Measurements from ENCODE around the gene FNDC1. TPM values are rescaled to one million over a fixed set of nuclear protein-coding genes. Genes with fewer than 3 reads are reported as not detected.

The FNDC1 gene
- total RNA-seq, 1 donor from 2014 or later = 0.09 TPM

- Mint-ChIP-seq H3K4me1 (peaks cover 5% of the 10 kb centered on the region), H3K4me3 (no peak overlapping the region), H3K27me3 (ENCODE audit: low read depth) (no peaks in the 10 kb centered on the region), H3K9me3 (no peaks in the 10 kb centered on the region), H3K36me3 (ENCODE audit: low read depth) (no peaks in the 10 kb centered on the region), H3K27ac (ENCODE audit: unreplicated experiment) (no peak overlapping the region)
- no peak for DNase-seq (ENCODE audit: low read depth, low spot score)
- TF ChIP-seq, protein P1, sequence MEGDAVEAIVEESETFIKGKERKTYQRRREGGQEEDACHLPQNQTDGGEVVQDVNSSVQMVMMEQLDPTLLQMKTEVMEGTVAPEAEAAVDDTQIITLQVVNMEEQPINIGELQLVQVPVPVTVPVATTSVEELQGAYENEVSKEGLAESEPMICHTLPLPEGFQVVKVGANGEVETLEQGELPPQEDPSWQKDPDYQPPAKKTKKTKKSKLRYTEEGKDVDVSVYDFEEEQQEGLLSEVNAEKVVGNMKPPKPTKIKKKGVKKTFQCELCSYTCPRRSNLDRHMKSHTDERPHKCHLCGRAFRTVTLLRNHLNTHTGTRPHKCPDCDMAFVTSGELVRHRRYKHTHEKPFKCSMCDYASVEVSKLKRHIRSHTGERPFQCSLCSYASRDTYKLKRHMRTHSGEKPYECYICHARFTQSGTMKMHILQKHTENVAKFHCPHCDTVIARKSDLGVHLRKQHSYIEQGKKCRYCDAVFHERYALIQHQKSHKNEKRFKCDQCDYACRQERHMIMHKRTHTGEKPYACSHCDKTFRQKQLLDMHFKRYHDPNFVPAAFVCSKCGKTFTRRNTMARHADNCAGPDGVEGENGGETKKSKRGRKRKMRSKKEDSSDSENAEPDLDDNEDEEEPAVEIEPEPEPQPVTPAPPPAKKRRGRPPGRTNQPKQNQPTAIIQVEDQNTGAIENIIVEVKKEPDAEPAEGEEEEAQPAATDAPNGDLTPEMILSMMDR (conservative IDR thresholded peaks at IDR 0.05) = no peak
Observed at GRCh38 chr6:159309723-159310122, 140.5 kb downstream of the FNDC1 start.

- no peaks in the 10 kb centered on the region for H3K4me1 Mint-ChIP-seq
- no peak for DNase-seq (ENCODE audit: low read depth, low spot score)
- H3K27me3 Mint-ChIP-seq (ENCODE audit: low read depth) = no peaks in the 10 kb centered on the region
- no peak overlapping the region for H3K4me3 Mint-ChIP-seq
- no peaks in the 10 kb centered on the region for H3K36me3 Mint-ChIP-seq (ENCODE audit: low read depth)
- H3K9me3 Mint-ChIP-seq = no peaks in the 10 kb centered on the region
- H3K27ac Mint-ChIP-seq (ENCODE audit: unreplicated experiment) = no peak overlapping the region
- TF ChIP-seq, protein P1 (conservative IDR thresholded peaks at IDR 0.05) = no peak
Observed at GRCh38 chr6:159311618-159312017, 142.4 kb downstream of the FNDC1 start.

DNA sequence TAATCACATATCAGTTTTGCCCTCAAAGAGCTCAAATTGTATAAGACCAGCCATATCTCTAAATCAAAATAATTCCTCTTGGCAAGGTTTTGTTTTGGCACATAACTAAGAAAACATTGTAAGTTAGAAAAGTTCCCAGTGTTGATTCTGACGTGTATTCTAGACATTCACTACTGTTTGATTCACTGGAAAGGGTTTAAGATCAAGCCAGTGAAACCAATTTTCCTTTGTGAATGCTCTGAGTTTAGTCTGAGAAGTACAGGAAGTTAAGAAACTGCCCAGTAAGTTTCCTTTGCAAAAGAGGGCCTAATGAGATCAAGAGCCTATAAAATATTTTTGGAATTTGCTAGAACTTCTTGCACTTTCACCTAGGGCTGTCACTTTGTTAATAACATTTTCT is 143.0 kb downstream of the FNDC1 start:
- DNase-seq (ENCODE audit: low read depth, low spot score) = no peak
- Mint-ChIP-seq H3K4me1 (peaks cover 3% of the 10 kb centered on the region), H3K27ac (ENCODE audit: unreplicated experiment) (no peak overlapping the region), H3K9me3 (no peaks in the 10 kb centered on the region), H3K4me3 (no peak overlapping the region), H3K27me3 (ENCODE audit: low read depth) (no peaks in the 10 kb centered on the region), H3K36me3 (ENCODE audit: low read depth) (no peaks in the 10 kb centered on the region)
- TF ChIP-seq, protein P1 (conservative IDR thresholded peaks at IDR 0.05) = no peak

GRCh38 chr6:159313018-159313417 is 143.8 kb downstream of the FNDC1 start:
- no peak overlapping the region for H3K27ac Mint-ChIP-seq (ENCODE audit: unreplicated experiment)

DNA sequence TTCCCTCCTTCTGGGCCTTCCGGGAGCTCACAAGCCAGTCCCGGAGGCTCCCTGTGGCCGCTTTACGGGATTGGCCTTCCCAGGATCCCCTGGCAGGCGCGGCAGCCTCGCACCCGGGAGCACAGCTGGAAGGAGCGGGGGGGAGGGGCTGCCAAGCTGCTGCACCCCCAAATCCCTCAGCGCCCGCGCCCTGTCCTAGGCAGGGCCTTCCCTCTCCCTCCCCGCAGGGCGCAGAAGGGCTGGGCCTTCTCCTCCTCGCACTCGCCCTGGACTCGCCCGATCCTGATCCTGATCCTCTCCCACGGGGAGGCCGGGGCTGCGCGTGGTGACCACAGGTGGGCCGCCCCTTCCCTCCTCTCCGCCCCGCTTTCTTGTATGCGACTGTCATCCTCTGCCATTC is 146.4 kb downstream of the FNDC1 start:
- TF ChIP-seq, protein P1 (conservative IDR thresholded peaks at IDR 0.05) = no peak
- peaks cover 3% of the 10 kb centered on the region for H3K4me1 Mint-ChIP-seq
- H3K4me3 Mint-ChIP-seq = no peak overlapping the region
- H3K27ac Mint-ChIP-seq (ENCODE audit: unreplicated experiment) = no peak overlapping the region
- H3K9me3 Mint-ChIP-seq = no peaks in the 10 kb centered on the region
- no peaks in the 10 kb centered on the region for H3K36me3 Mint-ChIP-seq (ENCODE audit: low read depth)
- H3K27me3 Mint-ChIP-seq (ENCODE audit: low read depth) = peaks cover 18% of the 10 kb centered on the region
- no peak for DNase-seq (ENCODE audit: low read depth, low spot score)

More at GRCh38 chr6:159313018-159313417, 143.8 kb downstream of the FNDC1 start:
- H3K36me3 Mint-ChIP-seq (ENCODE audit: low read depth) = no peaks in the 10 kb centered on the region
- no peaks in the 10 kb centered on the region for H3K9me3 Mint-ChIP-seq
- H3K4me1 Mint-ChIP-seq = peaks cover 3% of the 10 kb centered on the region
- TF ChIP-seq, protein P1 (conservative IDR thresholded peaks at IDR 0.05) = no peak
- peaks cover 1% of the 10 kb centered on the region for H3K27me3 Mint-ChIP-seq (ENCODE audit: low read depth)
- no peak overlapping the region for H3K4me3 Mint-ChIP-seq
- DNase-seq (ENCODE audit: low read depth, low spot score) = no peak

DNA sequence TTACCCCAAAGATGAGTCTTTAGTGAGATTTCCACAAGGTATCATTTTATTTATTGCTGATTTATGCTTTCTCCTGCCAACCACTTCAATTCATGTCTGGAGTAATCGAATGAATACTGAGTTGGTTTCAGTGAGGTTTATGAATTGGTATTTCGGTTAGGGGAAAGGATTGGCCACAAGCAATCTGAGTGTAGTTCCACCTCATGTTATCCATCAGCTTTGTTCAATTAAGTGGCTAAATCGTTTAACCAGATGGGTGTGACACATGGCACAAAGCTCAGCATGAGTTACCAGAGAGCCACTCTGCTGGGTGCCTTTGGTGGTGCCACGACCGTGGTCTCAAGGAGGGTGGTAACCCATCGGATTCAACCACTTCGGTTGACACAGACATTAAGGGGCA is 148.2 kb downstream of the FNDC1 start:
- no peak overlapping the region for H3K4me3 Mint-ChIP-seq
- H3K27ac Mint-ChIP-seq (ENCODE audit: unreplicated experiment) = no peak overlapping the region
- no peak for DNase-seq (ENCODE audit: low read depth, low spot score)
- peaks cover 31% of the 10 kb centered on the region for H3K27me3 Mint-ChIP-seq (ENCODE audit: low read depth)
- no peaks in the 10 kb centered on the region for H3K9me3 Mint-ChIP-seq
- TF ChIP-seq, protein P1 (conservative IDR thresholded peaks at IDR 0.05) = no peak
- no peaks in the 10 kb centered on the region for H3K36me3 Mint-ChIP-seq (ENCODE audit: low read depth)
- peaks cover 3% of the 10 kb centered on the region for H3K4me1 Mint-ChIP-seq

Data from neural crest cell (in vitro differentiated cells).